ENCODE data around the gene LCN1. TPM values are rescaled to one million over a fixed set of nuclear protein-coding genes. Genes with fewer than 3 reads are reported as not detected.
"Not testable (repeated sequence)": the region's sequence is repeated elsewhere in the genome, so short reads cannot be mapped to it uniquely, and the experiment has no call there.

Gene LCN1
- total and polyA plus RNA-seq, 2 of the 4 experiments (the other 2 are of a cell fraction), result not detected

- H3K27me3 ChIP-seq (ENCODE audit: control insufficient read depth, insufficient read depth, low read length); POLR2A ChIA-PET (ENCODE audit: unreplicated experiment); H2BK5ac ChIP-seq (ENCODE audit: low read depth, low read length, poor library complexity, severe bottlenecking); H3K27ac ChIP-seq (ENCODE audit: insufficient read depth, low read length); H3K9me3 ChIP-seq (ENCODE audit: control insufficient read depth, insufficient read depth, low read length); H3K9me1 ChIP-seq (ENCODE audit: insufficient read depth, low read length); H3K14ac ChIP-seq (replicated peaks; ENCODE audit: low read depth, low read length); H4K20me1 ChIP-seq (ENCODE audit: insufficient read depth, low read length); H2BK120ac ChIP-seq (ENCODE audit: low read depth, low read length); H3K9ac ChIP-seq (ENCODE audit: low read depth, low read length); BruUV-seq (replicated peaks); dilution Hi-C loops (cut with HindIII; ENCODE audit: low sequenced_read_pairs, unreplicated experiment); H3K4me3 ChIP-seq (ENCODE audit: insufficient read depth, low read depth, low read length); H4K8ac ChIP-seq (ENCODE audit: low read depth in 2 of 2, low read length in 2 of 2); H2BK20ac ChIP-seq (ENCODE audit: low read depth, low read length); CTCF ChIA-PET; ATAC-seq (ENCODE audit: low read depth); H3K56ac ChIP-seq (ENCODE audit: extremely low read depth, insufficient read depth, low read length); DNase-seq; H3K4ac ChIP-seq (ENCODE audit: low read depth, low read length); H4K5ac ChIP-seq (ENCODE audit: low read depth, low read length); H3K4me1 ChIP-seq (ENCODE audit: control insufficient read depth, insufficient read depth, low read length); H4K91ac ChIP-seq (ENCODE audit: insufficient read depth, low read depth, low read length); H2AK5ac ChIP-seq (ENCODE audit: low read depth, low read length); H3K4me2 ChIP-seq (ENCODE audit: low read depth, low read length); H3K36me3 ChIP-seq (ENCODE audit: control insufficient read depth, insufficient read depth, low read length); H3K18ac ChIP-seq (ENCODE audit: low read depth, low read length); H2BK15ac ChIP-seq (ENCODE audit: low read depth, low read length); in situ Hi-C loops (cut with MboI; ENCODE audit: low sequenced_read_pairs); H2AFZ ChIP-seq (replicated peaks; ENCODE audit: low read length, poor library complexity); intact Hi-C loops (cut with micrococcal nuclease); H2AK9ac ChIP-seq (replicated peaks; ENCODE audit: low read depth, low read length, poor library complexity); H3K23ac ChIP-seq (ENCODE audit: low read depth, low read length); H3K79me1 ChIP-seq (ENCODE audit: low read depth in 1 of 2, low read length in 2 of 2): not testable (repeated sequence)
- WGBS, 2 experiments (ENCODE audit: extremely low coverage in 2 of 2, insufficient read length in 1 of 2), result 60% methylated on average over 4 of the region's 28 CpGs; no CpG with 5 or more reads in 1 of the 2 experiments
Measured at GRCh38 chr9:135549478-135550343, 28.5 kb downstream of the LCN1 start.

All from IMR-90 (cell line).